PC-3 (cell line): Measurements from ENCODE around the gene SLC1A7.

Experiments used
- EZH2 ChIP-seq: fragments of 300-600 bp; sonication (generic); IDR thresholded peaks from one replicate; pipeline ENCODE4 v1.6.1; 2017; ENCODE audit warnings: antibody characterized with exemption, mild to moderate bottlenecking, low read length; ENCODE audit not compliant: unreplicated experiment
- EZH2phosphoT487 ChIP-seq: fragments of 300-600 bp; sonication (generic); IDR thresholded peaks from 2 replicates; pipeline ENCODE4 v1.6.1; 2018; ENCODE audit warnings: mild to moderate bottlenecking, antibody characterized with exemption, low read length, borderline replicate concordance
- TF ChIP-seq, protein P1 (sequence below): fragments of 300-600 bp; sonication (generic); conservative IDR thresholded peaks from 2 replicates; pipeline ENCODE4 v1.5.1; 2017; ENCODE audit warnings: antibody characterized with exemption, low read depth, mild to moderate bottlenecking, low read length

DNA sequence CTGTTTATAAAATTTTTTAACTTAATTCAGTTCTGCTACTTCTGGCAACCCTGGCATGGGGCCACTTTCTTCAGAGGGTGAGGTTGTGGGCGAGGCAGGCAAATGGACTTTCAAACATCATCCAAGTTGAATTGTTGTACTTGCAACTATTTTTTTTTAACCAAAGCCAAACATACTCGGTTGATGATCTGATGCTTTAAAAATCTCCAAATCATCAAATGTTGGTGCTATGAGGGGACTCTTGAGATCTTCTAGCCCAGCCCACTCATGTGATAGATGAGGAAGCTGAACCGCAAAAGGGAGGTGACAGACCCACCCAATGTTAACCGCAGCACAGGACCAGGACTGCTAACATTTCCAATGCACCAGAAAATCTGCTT is 6.7 kb downstream of the SLC1A7 start:
- TF ChIP-seq EZH2 (no peak), EZH2phosphoT487 (no peak)
- TF ChIP-seq, protein P1, sequence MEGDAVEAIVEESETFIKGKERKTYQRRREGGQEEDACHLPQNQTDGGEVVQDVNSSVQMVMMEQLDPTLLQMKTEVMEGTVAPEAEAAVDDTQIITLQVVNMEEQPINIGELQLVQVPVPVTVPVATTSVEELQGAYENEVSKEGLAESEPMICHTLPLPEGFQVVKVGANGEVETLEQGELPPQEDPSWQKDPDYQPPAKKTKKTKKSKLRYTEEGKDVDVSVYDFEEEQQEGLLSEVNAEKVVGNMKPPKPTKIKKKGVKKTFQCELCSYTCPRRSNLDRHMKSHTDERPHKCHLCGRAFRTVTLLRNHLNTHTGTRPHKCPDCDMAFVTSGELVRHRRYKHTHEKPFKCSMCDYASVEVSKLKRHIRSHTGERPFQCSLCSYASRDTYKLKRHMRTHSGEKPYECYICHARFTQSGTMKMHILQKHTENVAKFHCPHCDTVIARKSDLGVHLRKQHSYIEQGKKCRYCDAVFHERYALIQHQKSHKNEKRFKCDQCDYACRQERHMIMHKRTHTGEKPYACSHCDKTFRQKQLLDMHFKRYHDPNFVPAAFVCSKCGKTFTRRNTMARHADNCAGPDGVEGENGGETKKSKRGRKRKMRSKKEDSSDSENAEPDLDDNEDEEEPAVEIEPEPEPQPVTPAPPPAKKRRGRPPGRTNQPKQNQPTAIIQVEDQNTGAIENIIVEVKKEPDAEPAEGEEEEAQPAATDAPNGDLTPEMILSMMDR: no peak
